HPDE6-E6E7 (cell line): Measurements from ENCODE around the gene THAP6.
"Not testable (repeated sequence)": the region's sequence is repeated elsewhere in the genome, so short reads cannot be mapped to it uniquely, and the experiment has no call there.

Experiments
- DNase-seq: peaks from one replicate; pipeline ENCODE4 v3.0.0; 2011; ENCODE audit warnings: missing footprints; ENCODE audit errors: extremely low spot score

THAP6 gene

GRCh38 chr4:75525910-75526309 lies 11.6 kb downstream of the THAP6 start:
- DNase-seq: no peak

- DNase-seq: no peak
Measured at GRCh38 chr4:75527482-75527881, 13.2 kb downstream of the THAP6 start.

GRCh38 chr4:75530556-75531322 lies 16.5 kb downstream of the THAP6 start:
- DNase-seq: no peak

- not testable (repeated sequence) for DNase-seq
Measured at GRCh38 chr4:75531536-75532143, 17.4 kb downstream of the THAP6 start.

GRCh38 chr4:75533339-75533887 lies 19.1 kb downstream of the THAP6 start:
- not testable (repeated sequence) for DNase-seq

GRCh38 chr4:75533926-75534325 lies 19.7 kb downstream of the THAP6 start:
- not testable (repeated sequence) for DNase-seq

- DNase-seq: not testable (repeated sequence)
Measured at GRCh38 chr4:75537308-75537707, 23.0 kb downstream of the THAP6 start.

- DNase-seq: peak; percentile 61
Measured at GRCh38 chr4:75542824-75543223, 28.6 kb downstream of the THAP6 start.

- not testable (repeated sequence) for DNase-seq
Measured at GRCh38 chr4:75544220-75544619, 29.9 kb downstream of the THAP6 start.

GRCh38 chr4:75544870-75545269 lies 30.6 kb downstream of the THAP6 start:
- DNase-seq: no peak

GRCh38 chr4:75545526-75545925 lies 31.3 kb downstream of the THAP6 start:
- no peak for DNase-seq

- no peak for DNase-seq
Measured at GRCh38 chr4:75547647-75548387, 33.5 kb downstream of the THAP6 start.

- DNase-seq: no peak
Measured at GRCh38 chr4:75549019-75549418, 34.7 kb downstream of the THAP6 start.

GRCh38 chr4:75552452-75552851 lies 38.2 kb downstream of the THAP6 start:
- no peak for DNase-seq

GRCh38 chr4:75555294-75556164 lies 41.3 kb downstream of the THAP6 start, which contains the start of gene ODAPH:
ODAPH (plus strand) TSS chr4:75556066; CDS start chr4:75556083, 17 bp downstream.
- DNase-seq: peak; percentile 66

- no peak for DNase-seq
Measured at GRCh38 chr4:75557696-75558095, 43.4 kb downstream of the THAP6 start.

- DNase-seq: no peak
Measured at GRCh38 chr4:75561789-75562188, 47.5 kb downstream of the THAP6 start.

GRCh38 chr4:75564023-75564422 lies 49.8 kb downstream of the THAP6 start:
- DNase-seq: no peak

- no peak for DNase-seq
Measured at GRCh38 chr4:75565481-75565880, 51.2 kb downstream of the THAP6 start.

- DNase-seq: no peak
Measured at GRCh38 chr4:75566911-75567310, 52.6 kb downstream of the THAP6 start.

- DNase-seq: no peak
Measured at GRCh38 chr4:75567725-75568124, 53.5 kb downstream of the THAP6 start.
